SK-N-SH (cell line): Measurements from ENCODE around the gene CDC25A.

ENCODE experiments used
- CHD2 ChIP-seq: fragments of 150-350 bp; IDR thresholded peaks from 2 replicates; pipeline ENCODE4 v1.6.1; 2018; ENCODE audit warnings: low read length; ENCODE audit not compliant: partially characterized antibody
- CTCF ChIP-seq: fragments of 200-600 bp; sonication (generic); IDR thresholded peaks from 2 replicates; pipeline ENCODE4 v1.6.1; 2017; ENCODE audit warnings: antibody characterized with exemption, mild to moderate bottlenecking, moderate library complexity
- EZH2phosphoT487 ChIP-seq: fragments of 200-600 bp; sonication (generic); IDR thresholded peaks from 2 replicates; pipeline ENCODE4 v1.6.1; 2017; ENCODE audit warnings: low read depth, mixed run types, mild to moderate bottlenecking, antibody characterized with exemption, moderate library complexity, borderline replicate concordance
- JUND ChIP-seq: IDR thresholded peaks from 2 replicates; pipeline ENCODE4 v1.4.0; 2012
- MEF2A ChIP-seq: IDR thresholded peaks from 2 replicates; pipeline ENCODE4 v1.4.0; 2012; ENCODE audit warnings: low read depth, borderline replicate concordance
- POLR2AphosphoS5 ChIP-seq: IDR thresholded peaks from 2 replicates; pipeline ENCODE4 v1.6.1; 2012; ENCODE audit warnings: low read depth, low read length
- RAD21 ChIP-seq: IDR thresholded peaks from 2 replicates; pipeline ENCODE4 v1.6.1; 2012; ENCODE audit warnings: mild to moderate bottlenecking, low read length
- RFX5 ChIP-seq: IDR thresholded peaks from 2 replicates; pipeline ENCODE4 v1.6.1; 2012; ENCODE audit warnings: mild to moderate bottlenecking, improper control_type of control experiment, low read length
- TAF1 ChIP-seq: IDR thresholded peaks from 2 replicates; pipeline ENCODE4 v1.6.1; 2012; ENCODE audit warnings: low read depth, mild to moderate bottlenecking, low read length, moderate library complexity, borderline replicate concordance
- TEAD4 ChIP-seq: IDR thresholded peaks from 2 replicates; pipeline ENCODE4 v1.4.0; 2012; ENCODE audit warnings: mild to moderate bottlenecking, borderline replicate concordance; ENCODE audit not compliant: insufficient read depth
- ZBTB33 ChIP-seq: IDR thresholded peaks from 2 replicates; pipeline ENCODE4 v1.4.0; 2012; ENCODE audit warnings: low read depth, borderline replicate concordance
- TF ChIP-seq, protein P1 (sequence below): IDR thresholded peaks from 2 replicates; pipeline ENCODE4 v1.6.1; 2012; ENCODE audit warnings: mild to moderate bottlenecking, low read depth, low read length, moderate library complexity

DNA sequence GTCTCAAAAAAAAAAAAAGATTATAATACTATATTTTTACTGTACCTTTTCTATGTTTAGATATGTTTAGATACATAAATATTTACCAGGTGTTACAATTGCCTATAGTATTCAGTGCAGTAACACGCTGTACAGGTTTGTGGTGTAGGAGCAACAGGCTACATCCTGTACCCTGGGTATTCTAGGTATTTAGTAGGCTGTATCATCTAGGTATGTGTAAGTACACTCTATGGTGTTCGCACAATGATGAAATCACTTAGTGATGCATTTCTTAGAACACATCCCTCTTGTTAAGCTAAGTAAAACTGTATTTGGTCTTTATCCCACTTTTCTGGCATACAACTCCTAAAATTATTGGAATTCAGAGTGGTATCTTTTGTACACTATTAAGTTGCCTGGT lies 77.8 kb downstream of the CDC25A start:
- TF ChIP-seq CTCF (no peak), JUND (no peak), RAD21 (no peak), POLR2AphosphoS5 (no peak), TAF1 (no peak), MEF2A (no peak), ZBTB33 (no peak), EZH2phosphoT487 (no peak), TEAD4 (no peak), CHD2 (no peak), RFX5 (no peak)
- TF ChIP-seq, protein P1, sequence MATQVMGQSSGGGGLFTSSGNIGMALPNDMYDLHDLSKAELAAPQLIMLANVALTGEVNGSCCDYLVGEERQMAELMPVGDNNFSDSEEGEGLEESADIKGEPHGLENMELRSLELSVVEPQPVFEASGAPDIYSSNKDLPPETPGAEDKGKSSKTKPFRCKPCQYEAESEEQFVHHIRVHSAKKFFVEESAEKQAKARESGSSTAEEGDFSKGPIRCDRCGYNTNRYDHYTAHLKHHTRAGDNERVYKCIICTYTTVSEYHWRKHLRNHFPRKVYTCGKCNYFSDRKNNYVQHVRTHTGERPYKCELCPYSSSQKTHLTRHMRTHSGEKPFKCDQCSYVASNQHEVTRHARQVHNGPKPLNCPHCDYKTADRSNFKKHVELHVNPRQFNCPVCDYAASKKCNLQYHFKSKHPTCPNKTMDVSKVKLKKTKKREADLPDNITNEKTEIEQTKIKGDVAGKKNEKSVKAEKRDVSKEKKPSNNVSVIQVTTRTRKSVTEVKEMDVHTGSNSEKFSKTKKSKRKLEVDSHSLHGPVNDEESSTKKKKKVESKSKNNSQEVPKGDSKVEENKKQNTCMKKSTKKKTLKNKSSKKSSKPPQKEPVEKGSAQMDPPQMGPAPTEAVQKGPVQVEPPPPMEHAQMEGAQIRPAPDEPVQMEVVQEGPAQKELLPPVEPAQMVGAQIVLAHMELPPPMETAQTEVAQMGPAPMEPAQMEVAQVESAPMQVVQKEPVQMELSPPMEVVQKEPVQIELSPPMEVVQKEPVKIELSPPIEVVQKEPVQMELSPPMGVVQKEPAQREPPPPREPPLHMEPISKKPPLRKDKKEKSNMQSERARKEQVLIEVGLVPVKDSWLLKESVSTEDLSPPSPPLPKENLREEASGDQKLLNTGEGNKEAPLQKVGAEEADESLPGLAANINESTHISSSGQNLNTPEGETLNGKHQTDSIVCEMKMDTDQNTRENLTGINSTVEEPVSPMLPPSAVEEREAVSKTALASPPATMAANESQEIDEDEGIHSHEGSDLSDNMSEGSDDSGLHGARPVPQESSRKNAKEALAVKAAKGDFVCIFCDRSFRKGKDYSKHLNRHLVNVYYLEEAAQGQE, result no peak
